ENCODE measurements around the gene OR10P1. TPM values are rescaled to one million over a fixed set of nuclear protein-coding genes. Genes with fewer than 3 reads are reported as not detected.
A peak's percentile ranks its signal among the peaks of the same experiment; 100 is the strongest.

Gene OR10P1
- total and polyA plus RNA-seq, 8 donors = not detected

- no peak for TF ChIP-seq CTCF (IDR thresholded peaks at IDR 0.05)
- Histone ChIP-seq H3K9me3 (no peaks in the 10 kb centered on the region), H3K36me3 (no peaks in the 10 kb centered on the region), H3K4me1 (peaks cover 0 to 16% of the 10 kb centered on the region in 2 donors), H3K27ac (no peak overlapping the region), H3K4me3 (no peak overlapping the region), H3K27me3 (no peaks in the 10 kb centered on the region)
- ATAC-seq (peak; percentile 67), DNase-seq (peak in 1 of 4 donors; percentile 38)
- intact Hi-C loops (cut with DNase I) = no loop called here
Observed at GRCh38 chr12:55658212-55658611, 21.5 kb downstream of the OR10P1 start.

GRCh38 chr12:55658635-55659391 is 22.1 kb downstream of the OR10P1 start:
- DNase-seq (no peak), ATAC-seq (peak; percentile 21)
- H3K27me3 ChIP-seq = no peaks in the 10 kb centered on the region
- intact Hi-C loops (cut with DNase I) = no loop called here
- no peaks in the 10 kb centered on the region for H3K36me3 ChIP-seq
- H3K4me3 ChIP-seq = no peak overlapping the region
- peaks cover 0 to 16% of the 10 kb centered on the region in 2 donors for H3K4me1 ChIP-seq
- no peaks in the 10 kb centered on the region for H3K9me3 ChIP-seq
- TF ChIP-seq CTCF (IDR thresholded peaks at IDR 0.05) = no peak
- no peak overlapping the region for H3K27ac ChIP-seq

- no peaks in the 10 kb centered on the region for H3K27me3 ChIP-seq
- H3K4me3 ChIP-seq = no peak overlapping the region
- no peaks in the 10 kb centered on the region for H3K36me3 ChIP-seq
- ATAC-seq (peak; percentile 16), DNase-seq (peak in 1 of 4 donors; percentile 22)
- H3K9me3 ChIP-seq = no peaks in the 10 kb centered on the region
- peaks cover 0 to 16% of the 10 kb centered on the region in 2 donors for H3K4me1 ChIP-seq
- TF ChIP-seq CTCF (IDR thresholded peaks at IDR 0.05) = peak; percentile 25 to 44
- no peak overlapping the region for H3K27ac ChIP-seq
- intact Hi-C loops (cut with DNase I) = no loop called here
Observed at GRCh38 chr12:55659486-55660385, 23.0 kb downstream of the OR10P1 start.

GRCh38 chr12:55663391-55663790 is 26.7 kb downstream of the OR10P1 start:
- no peak for DNase-seq
- Histone ChIP-seq H3K27ac (no peak overlapping the region), H3K9me3 (no peaks in the 10 kb centered on the region), H3K27me3 (no peaks in the 10 kb centered on the region), H3K36me3 (no peaks in the 10 kb centered on the region), H3K4me3 (no peak overlapping the region), H3K4me1 (peaks cover 0 to 7% of the 10 kb centered on the region in 2 donors)
- ATAC-seq = no peak
- TF ChIP-seq CTCF (IDR thresholded peaks at IDR 0.05) = no peak
- intact Hi-C loops (cut with DNase I) = no loop called here

GRCh38 chr12:55664826-55665225 is 28.1 kb downstream of the OR10P1 start:
- DNase-seq = no peak
- no peaks in the 10 kb centered on the region for H3K9me3 ChIP-seq
- no peaks in the 10 kb centered on the region for H3K4me1 ChIP-seq
- H3K27ac ChIP-seq = no peak overlapping the region
- H3K27me3 ChIP-seq = no peaks in the 10 kb centered on the region
- intact Hi-C loops (cut with DNase I) = no loop called here
- no peak overlapping the region for H3K4me3 ChIP-seq
- no peaks in the 10 kb centered on the region for H3K36me3 ChIP-seq
- ATAC-seq = no peak
- no peak for TF ChIP-seq CTCF (IDR thresholded peaks at IDR 0.05)
